ENCODE data around the gene RSPH3.

DNA sequence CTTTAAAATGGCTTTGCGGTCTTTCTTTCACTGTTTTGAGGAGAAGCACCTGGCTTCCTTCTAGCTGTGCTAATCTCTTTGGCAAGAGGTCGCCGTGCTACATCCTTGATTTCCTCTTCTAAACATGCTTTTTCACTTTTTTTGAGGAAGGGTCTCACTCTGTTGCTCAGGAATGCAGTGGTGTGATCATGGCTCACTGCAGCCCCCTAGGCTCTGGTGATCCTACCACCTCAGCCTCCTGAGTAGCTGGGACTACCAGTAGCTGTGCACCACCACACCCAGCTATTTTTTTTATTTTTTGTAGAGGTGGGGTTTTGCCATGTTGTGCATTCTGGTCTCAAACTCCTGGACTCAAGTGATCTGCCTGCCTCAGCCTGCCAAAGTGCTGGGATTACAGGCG lies 40.5 kb downstream of the RSPH3 start:
- TF ChIP-seq, protein P1, sequence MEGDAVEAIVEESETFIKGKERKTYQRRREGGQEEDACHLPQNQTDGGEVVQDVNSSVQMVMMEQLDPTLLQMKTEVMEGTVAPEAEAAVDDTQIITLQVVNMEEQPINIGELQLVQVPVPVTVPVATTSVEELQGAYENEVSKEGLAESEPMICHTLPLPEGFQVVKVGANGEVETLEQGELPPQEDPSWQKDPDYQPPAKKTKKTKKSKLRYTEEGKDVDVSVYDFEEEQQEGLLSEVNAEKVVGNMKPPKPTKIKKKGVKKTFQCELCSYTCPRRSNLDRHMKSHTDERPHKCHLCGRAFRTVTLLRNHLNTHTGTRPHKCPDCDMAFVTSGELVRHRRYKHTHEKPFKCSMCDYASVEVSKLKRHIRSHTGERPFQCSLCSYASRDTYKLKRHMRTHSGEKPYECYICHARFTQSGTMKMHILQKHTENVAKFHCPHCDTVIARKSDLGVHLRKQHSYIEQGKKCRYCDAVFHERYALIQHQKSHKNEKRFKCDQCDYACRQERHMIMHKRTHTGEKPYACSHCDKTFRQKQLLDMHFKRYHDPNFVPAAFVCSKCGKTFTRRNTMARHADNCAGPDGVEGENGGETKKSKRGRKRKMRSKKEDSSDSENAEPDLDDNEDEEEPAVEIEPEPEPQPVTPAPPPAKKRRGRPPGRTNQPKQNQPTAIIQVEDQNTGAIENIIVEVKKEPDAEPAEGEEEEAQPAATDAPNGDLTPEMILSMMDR (IDR thresholded peaks at IDR 0.05; ENCODE audit: low read length) = no peak; the same call in 1 of the 2 replicates
- no peak for TF ChIP-seq EZH2 (IDR thresholded peaks at IDR 0.05; ENCODE audit: borderline replicate concordance, low read length)
